Measurements from ENCODE around the gene SLC38A4. TPM values are rescaled to one million over a fixed set of nuclear protein-coding genes. Genes with fewer than 3 reads are reported as not detected.

The SLC38A4 gene
- total RNA-seq, 1 experiment from 2014 or later, result 0.12 TPM

DNA sequence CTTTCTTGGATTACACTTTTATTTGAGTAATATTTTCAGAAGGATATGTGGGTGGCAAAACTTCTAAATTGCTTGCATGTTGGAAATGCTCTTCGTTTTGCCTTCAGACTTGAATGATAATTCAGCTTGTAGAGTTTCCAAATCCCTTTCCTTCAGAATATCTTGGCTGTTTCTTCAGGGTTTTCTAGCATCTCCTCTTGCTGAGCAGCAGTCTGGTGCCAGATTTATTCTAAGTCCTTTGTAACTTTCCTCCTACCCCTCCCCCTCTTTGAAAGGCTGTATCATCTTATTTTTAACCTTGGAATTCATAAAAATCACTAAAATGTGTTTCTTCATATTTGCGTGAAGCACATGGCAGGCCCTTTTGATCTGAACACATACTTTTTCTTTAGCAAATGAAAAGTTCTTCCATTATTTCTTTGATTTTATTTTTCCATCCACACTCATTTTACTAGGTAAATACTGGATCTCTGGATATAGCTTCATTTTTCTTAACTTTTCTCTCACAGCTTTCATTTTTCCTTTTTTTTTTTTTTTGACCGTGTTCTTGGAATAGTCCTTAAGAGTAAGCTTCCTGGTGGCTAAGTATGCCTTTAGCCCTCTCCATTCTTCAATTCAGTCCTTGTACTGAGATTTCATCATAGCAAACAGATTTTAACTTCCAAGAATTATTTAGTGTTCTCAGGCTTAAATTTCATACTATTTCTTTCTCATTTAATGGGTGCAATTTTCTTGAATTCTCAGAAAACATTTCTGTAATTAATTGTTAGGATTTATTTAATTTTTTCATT, 102.0 kb downstream of the SLC38A4 start:
- intact Hi-C loops (cut with micrococcal nuclease), result no loop called here
- ChIA-PET CTCF (no interaction called here), POLR2A (interaction anchor here (1.5 kb wide), 1 partner anchor 21 kb away, joined by 7 read pairs; no protein-coding TSS in a partner anchor)
- Mint-ChIP-seq H3K27ac (ENCODE audit: low read depth, unreplicated experiment) (no peak overlapping the region), H3K4me3 (ENCODE audit: unreplicated experiment) (no peak overlapping the region), H3K4me1 (ENCODE audit: insufficient read depth, unreplicated experiment) (no peaks in the 10 kb centered on the region), H3K36me3 (ENCODE audit: insufficient read depth, unreplicated experiment) (no peaks in the 10 kb centered on the region), H3K9me3 (ENCODE audit: unreplicated experiment) (no peaks in the 10 kb centered on the region), H3K27me3 (ENCODE audit: insufficient read depth, unreplicated experiment) (no peaks in the 10 kb centered on the region)
- TF ChIP-seq, protein P1, sequence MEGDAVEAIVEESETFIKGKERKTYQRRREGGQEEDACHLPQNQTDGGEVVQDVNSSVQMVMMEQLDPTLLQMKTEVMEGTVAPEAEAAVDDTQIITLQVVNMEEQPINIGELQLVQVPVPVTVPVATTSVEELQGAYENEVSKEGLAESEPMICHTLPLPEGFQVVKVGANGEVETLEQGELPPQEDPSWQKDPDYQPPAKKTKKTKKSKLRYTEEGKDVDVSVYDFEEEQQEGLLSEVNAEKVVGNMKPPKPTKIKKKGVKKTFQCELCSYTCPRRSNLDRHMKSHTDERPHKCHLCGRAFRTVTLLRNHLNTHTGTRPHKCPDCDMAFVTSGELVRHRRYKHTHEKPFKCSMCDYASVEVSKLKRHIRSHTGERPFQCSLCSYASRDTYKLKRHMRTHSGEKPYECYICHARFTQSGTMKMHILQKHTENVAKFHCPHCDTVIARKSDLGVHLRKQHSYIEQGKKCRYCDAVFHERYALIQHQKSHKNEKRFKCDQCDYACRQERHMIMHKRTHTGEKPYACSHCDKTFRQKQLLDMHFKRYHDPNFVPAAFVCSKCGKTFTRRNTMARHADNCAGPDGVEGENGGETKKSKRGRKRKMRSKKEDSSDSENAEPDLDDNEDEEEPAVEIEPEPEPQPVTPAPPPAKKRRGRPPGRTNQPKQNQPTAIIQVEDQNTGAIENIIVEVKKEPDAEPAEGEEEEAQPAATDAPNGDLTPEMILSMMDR (IDR thresholded peaks at IDR 0.05; ENCODE audit: unreplicated experiment), result no peak
- DNase-seq (ENCODE audit: unreplicated experiment), result no peak
- BruUV-seq (replicated peaks), result no TSS peak

DNA sequence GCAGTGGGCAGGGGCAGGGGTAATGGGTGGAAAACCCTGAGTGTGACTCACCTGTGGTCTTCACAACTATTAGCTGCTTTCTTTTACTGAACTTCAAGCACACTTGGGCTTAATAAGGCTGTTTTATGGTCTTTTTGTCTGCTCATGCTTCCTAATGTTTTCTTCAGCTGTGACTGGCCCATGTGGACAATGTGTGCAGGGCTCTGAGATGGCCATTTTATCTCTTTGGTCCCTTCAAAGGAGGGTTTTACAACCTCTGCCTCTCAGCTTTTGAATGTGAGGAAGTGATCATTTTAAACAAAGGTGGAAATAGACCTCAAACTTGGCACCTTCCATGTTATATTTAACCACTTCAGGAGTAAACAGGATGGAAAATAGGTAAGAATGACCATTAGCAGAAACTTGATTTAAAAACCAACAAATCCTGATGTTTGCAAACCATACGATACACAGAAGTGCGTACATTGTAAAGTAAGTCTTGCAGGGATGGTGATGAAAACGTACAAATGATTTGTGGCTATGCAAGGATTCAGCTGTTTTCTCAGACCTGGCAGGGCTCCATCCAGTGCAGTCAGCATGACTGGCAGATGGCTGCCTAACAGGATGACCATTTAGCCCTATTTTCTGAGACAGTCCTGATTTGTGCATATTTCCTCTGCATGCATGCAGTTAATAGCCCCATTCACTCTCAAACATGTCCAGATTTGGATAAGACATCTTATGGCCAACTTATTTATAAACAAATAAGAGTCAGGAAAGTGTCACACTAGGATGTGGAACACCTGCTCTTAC, 103.2 kb downstream of the SLC38A4 start:
- intact Hi-C loops (cut with micrococcal nuclease), result no loop called here
- TF ChIP-seq, protein P1 (IDR thresholded peaks at IDR 0.05; ENCODE audit: unreplicated experiment), result no peak
- Mint-ChIP-seq H3K27me3 (ENCODE audit: insufficient read depth, unreplicated experiment) (no peaks in the 10 kb centered on the region), H3K27ac (ENCODE audit: low read depth, unreplicated experiment) (no peak overlapping the region), H3K4me1 (ENCODE audit: insufficient read depth, unreplicated experiment) (no peaks in the 10 kb centered on the region), H3K36me3 (ENCODE audit: insufficient read depth, unreplicated experiment) (no peaks in the 10 kb centered on the region), H3K9me3 (ENCODE audit: unreplicated experiment) (no peaks in the 10 kb centered on the region), H3K4me3 (ENCODE audit: unreplicated experiment) (no peak overlapping the region)
- BruUV-seq (replicated peaks), result no TSS peak
- no peak for DNase-seq (ENCODE audit: unreplicated experiment)
- ChIA-PET POLR2A (no interaction called here), CTCF (interaction anchor here (0.6 kb wide), 1 partner anchor 253 kb away, joined by 3 read pairs; no protein-coding TSS in a partner anchor)

DNA sequence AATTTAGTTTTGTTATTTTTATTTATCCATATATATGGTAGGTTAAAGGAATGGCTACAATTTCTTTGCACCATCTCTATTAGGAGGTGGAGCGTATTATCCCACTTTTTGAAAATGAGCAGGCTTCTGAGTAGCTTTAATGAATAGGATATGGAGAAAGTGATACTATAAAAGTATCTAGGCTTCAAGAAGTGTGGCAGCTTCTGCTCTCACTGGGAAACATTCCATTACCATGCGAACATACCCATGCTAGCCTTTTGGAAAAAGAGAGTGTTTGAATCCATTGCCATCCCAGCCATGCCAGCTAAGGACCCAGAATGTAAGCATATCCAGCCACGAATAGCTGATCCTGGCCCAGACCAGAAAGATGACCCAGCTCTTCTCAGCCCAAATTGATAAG, 107.3 kb downstream of the SLC38A4 start:
- POLR2A ChIA-PET, result interaction anchor here (1.3 kb wide), 1 partner anchor 15 kb away, joined by 6 read pairs; no protein-coding TSS in a partner anchor
- intact Hi-C loops (cut with micrococcal nuclease), result no loop called here
- H3K27ac Mint-ChIP-seq (ENCODE audit: low read depth, unreplicated experiment), result no peak overlapping the region
- TF ChIP-seq, protein P1 (IDR thresholded peaks at IDR 0.05; ENCODE audit: unreplicated experiment), result no peak
- DNase-seq (ENCODE audit: unreplicated experiment), result no peak
- H3K9me3 Mint-ChIP-seq (ENCODE audit: unreplicated experiment), result no peaks in the 10 kb centered on the region
- H3K27me3 Mint-ChIP-seq (ENCODE audit: insufficient read depth, unreplicated experiment), result no peaks in the 10 kb centered on the region
- no peaks in the 10 kb centered on the region for H3K4me1 Mint-ChIP-seq (ENCODE audit: insufficient read depth, unreplicated experiment)
- H3K36me3 Mint-ChIP-seq (ENCODE audit: insufficient read depth, unreplicated experiment), result no peaks in the 10 kb centered on the region
- no peak overlapping the region for H3K4me3 Mint-ChIP-seq (ENCODE audit: unreplicated experiment)
- no TSS peak for BruUV-seq (replicated peaks)
- CTCF ChIA-PET, result interaction anchor here (0.7 kb wide), 1 partner anchor 37 kb away, joined by 3 read pairs; no protein-coding TSS in a partner anchor

DNA sequence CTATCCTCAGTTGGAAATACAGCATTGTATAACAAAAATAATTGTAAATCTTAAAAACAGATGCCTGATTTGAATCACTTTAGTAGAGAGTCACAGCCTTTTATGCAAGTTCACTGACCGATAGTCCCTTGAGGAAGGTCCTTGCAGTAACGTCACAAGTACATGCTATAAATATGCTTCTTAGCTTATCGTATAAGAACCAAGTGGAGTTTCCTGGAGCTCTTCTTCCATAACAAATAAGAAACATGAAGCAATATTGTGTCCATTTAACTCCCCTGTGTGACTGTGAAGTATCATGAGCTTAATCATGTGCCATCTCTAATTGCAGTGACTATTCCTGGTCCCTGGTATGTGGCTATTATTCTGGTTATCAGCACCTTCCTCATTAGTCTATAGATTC, 107.9 kb downstream of the SLC38A4 start:
- BruUV-seq (replicated peaks), result no TSS peak
- Mint-ChIP-seq H3K4me3 (ENCODE audit: unreplicated experiment) (no peak overlapping the region), H3K4me1 (ENCODE audit: insufficient read depth, unreplicated experiment) (no peaks in the 10 kb centered on the region), H3K27ac (ENCODE audit: low read depth, unreplicated experiment) (no peak overlapping the region), H3K36me3 (ENCODE audit: insufficient read depth, unreplicated experiment) (no peaks in the 10 kb centered on the region), H3K9me3 (ENCODE audit: unreplicated experiment) (no peaks in the 10 kb centered on the region), H3K27me3 (ENCODE audit: insufficient read depth, unreplicated experiment) (no peaks in the 10 kb centered on the region)
- intact Hi-C loops (cut with micrococcal nuclease), result no loop called here
- TF ChIP-seq, protein P1 (IDR thresholded peaks at IDR 0.05; ENCODE audit: unreplicated experiment), result no peak
- ChIA-PET CTCF (no interaction called here), POLR2A (interaction anchor here (1.3 kb wide), 1 partner anchor 14 kb away, joined by 6 read pairs; no protein-coding TSS in a partner anchor)
- no peak for DNase-seq (ENCODE audit: unreplicated experiment)
